NB4 (cell line): ENCODE measurements around the gene CLEC16A.

Experiments
- POLR2A ChIP-seq: IDR thresholded peaks from 2 replicates; pipeline ENCODE4 v1.6.1; 2011; ENCODE audit warnings: mild to moderate bottlenecking; ENCODE audit not compliant: insufficient read length; ENCODE audit errors: extremely low read depth
- TF ChIP-seq, protein P1 (sequence below): IDR thresholded peaks from one replicate; pipeline ENCODE4 v1.5.1; 2012; ENCODE audit warnings: low read depth, low read length
- TF ChIP-seq, protein P2 (sequence below): IDR thresholded peaks from 2 replicates; pipeline ENCODE4 v1.6.1; 2011; ENCODE audit warnings: low read depth, low read length

DNA sequence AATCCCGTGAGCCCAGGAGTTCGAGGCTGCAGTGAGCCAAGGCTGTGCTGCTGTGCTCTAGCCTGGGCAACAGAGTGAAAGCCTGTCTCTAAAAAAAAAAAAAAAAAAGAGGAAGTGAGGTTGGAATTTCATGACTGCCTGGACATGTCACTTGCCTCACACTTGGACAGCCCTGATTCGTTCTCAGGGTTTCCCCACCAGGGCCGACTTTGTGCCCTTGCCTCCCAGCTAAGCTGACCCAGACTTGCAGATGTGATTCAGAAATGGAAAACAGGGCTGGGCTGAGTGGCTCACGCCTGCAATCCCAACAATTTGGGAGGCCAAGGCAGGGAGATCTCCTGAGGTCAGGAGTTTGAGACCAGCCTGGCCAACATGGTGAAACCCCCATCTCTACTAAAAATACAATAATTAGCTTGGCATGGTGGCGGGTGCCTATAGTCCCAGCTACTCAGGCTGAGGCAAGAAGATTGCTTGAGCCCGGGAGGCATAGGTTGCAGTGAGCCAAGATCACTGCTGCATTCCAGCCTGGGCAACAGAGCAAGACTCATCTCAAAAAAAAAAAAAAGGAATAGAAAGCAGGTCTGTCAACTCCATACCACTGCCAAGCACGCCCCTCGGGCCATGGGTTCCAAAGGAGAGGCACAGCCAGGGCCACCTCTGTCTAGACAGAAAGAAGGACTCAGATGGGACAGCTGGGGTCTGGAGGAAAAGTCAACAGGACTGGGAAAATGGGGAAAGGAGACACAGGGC, 264.7 kb downstream of the CLEC16A start:
- TF ChIP-seq, protein P1, sequence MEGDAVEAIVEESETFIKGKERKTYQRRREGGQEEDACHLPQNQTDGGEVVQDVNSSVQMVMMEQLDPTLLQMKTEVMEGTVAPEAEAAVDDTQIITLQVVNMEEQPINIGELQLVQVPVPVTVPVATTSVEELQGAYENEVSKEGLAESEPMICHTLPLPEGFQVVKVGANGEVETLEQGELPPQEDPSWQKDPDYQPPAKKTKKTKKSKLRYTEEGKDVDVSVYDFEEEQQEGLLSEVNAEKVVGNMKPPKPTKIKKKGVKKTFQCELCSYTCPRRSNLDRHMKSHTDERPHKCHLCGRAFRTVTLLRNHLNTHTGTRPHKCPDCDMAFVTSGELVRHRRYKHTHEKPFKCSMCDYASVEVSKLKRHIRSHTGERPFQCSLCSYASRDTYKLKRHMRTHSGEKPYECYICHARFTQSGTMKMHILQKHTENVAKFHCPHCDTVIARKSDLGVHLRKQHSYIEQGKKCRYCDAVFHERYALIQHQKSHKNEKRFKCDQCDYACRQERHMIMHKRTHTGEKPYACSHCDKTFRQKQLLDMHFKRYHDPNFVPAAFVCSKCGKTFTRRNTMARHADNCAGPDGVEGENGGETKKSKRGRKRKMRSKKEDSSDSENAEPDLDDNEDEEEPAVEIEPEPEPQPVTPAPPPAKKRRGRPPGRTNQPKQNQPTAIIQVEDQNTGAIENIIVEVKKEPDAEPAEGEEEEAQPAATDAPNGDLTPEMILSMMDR, result no peak
- TF ChIP-seq, protein P2, sequence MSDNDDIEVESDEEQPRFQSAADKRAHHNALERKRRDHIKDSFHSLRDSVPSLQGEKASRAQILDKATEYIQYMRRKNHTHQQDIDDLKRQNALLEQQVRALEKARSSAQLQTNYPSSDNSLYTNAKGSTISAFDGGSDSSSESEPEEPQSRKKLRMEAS, result no peak
- TF ChIP-seq POLR2A, result no peak
